Measurements from ENCODE around the gene ACADL.
"Not testable (repeated sequence)": the region's sequence is repeated elsewhere in the genome, so short reads cannot be mapped to it uniquely, and the experiment has no call there.

The ACADL gene

DNA sequence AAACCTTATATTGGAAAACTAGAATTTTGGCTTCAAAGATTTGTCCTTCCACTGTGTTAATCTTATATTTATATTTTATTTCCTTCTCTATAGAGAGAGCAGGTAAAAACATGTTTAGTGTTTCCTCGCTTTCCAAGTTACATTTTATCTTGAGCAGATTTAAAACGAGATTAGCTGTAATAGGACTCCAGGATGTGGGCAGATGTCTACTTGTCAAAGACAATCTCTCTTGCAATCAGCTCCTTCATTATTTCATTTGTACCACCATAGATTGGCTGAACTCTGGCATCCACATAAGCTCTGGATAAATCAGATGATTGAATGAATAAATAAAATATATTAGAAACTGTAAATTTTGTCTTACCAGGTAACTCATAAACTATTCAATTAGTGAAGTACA lies 36.5 kb downstream of the ACADL start:
- no peak for DNase-seq (ENCODE audit: low read depth)
- H3K4me3 ChIP-seq (ENCODE audit: control insufficient read depth, low read depth, low read length): no peak overlapping the region
- no peak for TF ChIP-seq CTCF (IDR thresholded peaks at IDR 0.05; ENCODE audit: control insufficient read depth, insufficient read depth, low read depth, low read length, missing control alignments)

DNA sequence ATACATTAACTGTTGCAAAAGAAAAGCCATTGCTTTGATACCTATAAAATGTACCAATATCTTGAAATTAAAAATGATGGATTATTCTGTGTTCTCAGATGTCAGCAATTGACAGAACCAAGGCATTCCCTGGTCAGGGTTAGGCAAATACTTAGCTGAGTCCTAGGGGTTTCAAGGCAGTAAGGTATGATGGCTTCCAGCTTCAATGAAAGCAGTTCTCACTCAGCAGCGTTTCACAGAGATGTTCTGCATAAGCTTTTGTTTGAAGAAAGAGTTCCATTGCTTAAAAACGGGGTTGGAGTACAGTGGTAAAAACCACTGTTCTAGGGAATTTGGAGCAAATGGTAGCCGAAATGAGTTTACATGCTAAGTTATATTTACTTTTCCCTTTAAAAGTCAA lies 37.1 kb downstream of the ACADL start:
- no peak overlapping the region for H3K4me3 ChIP-seq (ENCODE audit: control insufficient read depth, low read depth, low read length)
- DNase-seq (ENCODE audit: low read depth): no peak
- no peak for TF ChIP-seq CTCF (IDR thresholded peaks at IDR 0.05; ENCODE audit: control insufficient read depth, insufficient read depth, low read depth, low read length, missing control alignments)

GRCh38 chr2:210183936-210184335 lies 41.3 kb downstream of the ACADL start:
- H3K4me3 ChIP-seq (ENCODE audit: control insufficient read depth, low read depth, low read length); DNase-seq (ENCODE audit: low read depth): not testable (repeated sequence)

DNA sequence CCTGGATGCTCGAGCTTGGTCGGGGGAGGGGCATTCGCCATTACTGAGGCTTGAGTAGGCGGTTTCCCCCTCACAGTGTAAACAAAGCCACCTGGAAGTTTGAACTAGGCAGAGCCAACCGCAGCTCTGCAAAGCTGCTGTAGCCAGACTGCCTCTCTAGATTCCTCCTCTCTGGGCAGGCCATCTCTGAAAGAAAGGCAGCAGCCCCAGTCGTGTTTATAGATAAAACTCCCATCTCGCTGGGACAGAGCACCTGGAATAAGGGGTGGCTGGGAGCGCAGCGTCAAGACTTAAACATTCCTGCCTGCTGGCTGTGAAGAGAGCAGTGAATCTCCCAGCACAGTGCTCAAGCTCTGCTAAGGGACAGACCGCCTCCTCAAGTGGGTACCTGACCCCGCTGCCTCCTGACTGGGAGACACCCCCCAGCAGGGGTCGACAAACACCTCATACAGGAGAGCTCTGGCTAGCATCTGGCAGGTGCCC lies 43.6 kb downstream of the ACADL start:
- DNase-seq (ENCODE audit: low read depth); H3K4me3 ChIP-seq (ENCODE audit: control insufficient read depth, low read depth, low read length): not testable (repeated sequence)

DNA sequence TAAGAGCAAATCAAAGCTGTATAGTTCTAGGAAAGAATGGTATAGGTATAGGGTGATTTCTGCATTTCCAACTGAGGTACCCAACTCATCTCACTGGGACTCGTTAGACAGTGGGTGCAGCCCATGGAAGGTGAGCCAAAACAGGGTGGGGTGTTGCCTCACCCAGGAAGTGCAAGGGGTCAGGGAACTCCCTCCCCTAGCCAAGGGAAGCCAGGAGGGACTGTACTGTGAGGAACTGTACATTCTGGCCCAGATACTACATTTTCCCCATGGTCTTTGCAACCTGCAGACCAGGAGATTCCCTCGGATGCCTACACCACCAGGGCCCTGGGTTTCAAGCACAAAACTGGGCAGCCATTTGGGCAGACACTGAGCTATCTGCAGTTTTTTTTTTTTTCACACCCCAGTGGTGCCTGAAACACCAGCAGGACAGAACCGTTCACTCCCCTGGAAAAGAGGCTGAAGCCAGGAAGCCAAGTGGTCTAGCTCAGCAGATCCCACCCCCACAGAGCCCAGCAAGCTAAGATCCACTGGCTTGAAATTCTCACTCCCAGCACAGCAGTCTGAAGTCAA lies 44.1 kb downstream of the ACADL start:
- not testable (repeated sequence) for H3K4me3 ChIP-seq (ENCODE audit: control insufficient read depth, low read depth, low read length); DNase-seq (ENCODE audit: low read depth)

DNA sequence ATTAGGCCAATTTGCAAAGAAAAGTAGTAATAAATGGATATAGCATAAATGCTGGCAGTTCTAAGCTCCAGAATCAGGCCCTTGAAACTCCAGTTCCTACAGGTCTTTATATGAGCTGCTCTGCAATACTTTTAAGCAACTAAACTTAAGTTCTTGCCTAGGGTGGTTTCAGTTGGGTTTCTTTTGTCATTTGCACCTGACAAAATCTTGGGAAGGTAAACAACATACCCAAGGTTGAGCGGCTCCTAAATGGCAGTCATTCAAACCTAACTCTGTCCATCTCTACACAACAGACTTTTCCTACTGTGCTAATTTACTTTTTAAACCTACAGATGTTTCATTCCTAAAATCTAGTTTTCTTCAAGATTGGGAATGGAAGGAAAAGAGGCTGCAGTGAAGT lies 44.8 kb downstream of the ACADL start:
- DNase-seq (ENCODE audit: low read depth): no peak
- no peak for TF ChIP-seq CTCF (IDR thresholded peaks at IDR 0.05; ENCODE audit: control insufficient read depth, insufficient read depth, low read depth, low read length, missing control alignments)
- no peak overlapping the region for H3K4me3 ChIP-seq (ENCODE audit: control insufficient read depth, low read depth, low read length)

DNA sequence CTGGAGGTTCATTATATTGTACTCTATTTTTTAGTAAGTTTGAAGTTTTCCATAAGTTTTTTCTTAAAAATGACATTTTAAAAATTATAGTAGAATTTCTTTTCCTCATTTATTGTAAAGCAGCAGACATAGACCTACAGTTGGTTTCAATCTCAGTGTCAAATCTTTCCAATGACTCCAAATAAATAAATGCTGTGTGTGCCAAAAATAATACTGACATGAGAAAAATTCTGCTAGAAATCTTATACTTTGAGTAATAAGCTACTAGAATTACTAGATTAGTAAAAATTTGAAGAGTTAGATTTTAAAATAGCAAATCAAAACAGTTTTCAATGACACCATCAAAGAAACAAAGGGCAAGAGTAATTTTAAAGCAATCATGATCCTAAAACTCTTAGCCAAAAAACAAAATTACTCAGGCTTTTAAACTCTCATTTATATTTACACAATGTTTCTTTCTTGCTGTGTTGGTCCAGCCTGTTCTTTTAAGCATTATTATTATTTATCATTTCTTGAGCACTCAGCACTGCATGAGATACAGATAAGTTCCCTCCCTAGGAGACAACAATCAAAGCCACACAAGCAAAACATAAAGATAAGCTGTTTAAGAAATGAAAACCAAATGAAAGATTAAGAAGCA lies 45.8 kb downstream of the ACADL start:
- DNase-seq (ENCODE audit: low read depth): no peak
- H3K4me3 ChIP-seq (ENCODE audit: control insufficient read depth, low read depth, low read length): no peak overlapping the region
- no peak for TF ChIP-seq CTCF (IDR thresholded peaks at IDR 0.05; ENCODE audit: control insufficient read depth, insufficient read depth, low read depth, low read length, missing control alignments)

GRCh38 chr2:210177769-210178168 lies 47.5 kb downstream of the ACADL start:
- no peak for DNase-seq (ENCODE audit: low read depth)
- H3K4me3 ChIP-seq (ENCODE audit: control insufficient read depth, low read depth, low read length): no peak overlapping the region

GRCh38 chr2:210177115-210177514 lies 48.1 kb downstream of the ACADL start:
- H3K4me3 ChIP-seq (ENCODE audit: control insufficient read depth, low read depth, low read length); DNase-seq (ENCODE audit: low read depth): not testable (repeated sequence)

More at GRCh38 chr2:210177769-210178168, 47.5 kb downstream of the ACADL start:
- no peak for TF ChIP-seq CTCF (IDR thresholded peaks at IDR 0.05; ENCODE audit: control insufficient read depth, insufficient read depth, low read depth, low read length, missing control alignments)
